HL-60 (cell line): ENCODE results near the gene GPR39.

ENCODE experiments used
- DNase-seq, 2 experiments: peaks; one replicate each; pipeline ENCODE4 v3.0.0-alpha.2; 2010 to 2020; ENCODE audit warnings: low read depth in 1 of 2, low spot score in 1 of 2
- H3K27ac ChIP-seq: fragments of 250-450 bp; sonication (Bioruptor Pico); replicated peaks from 2 replicates; pipeline ENCODE4 v1.5.1; 2020; ENCODE audit warnings: mild to moderate bottlenecking, moderate library complexity
- H3K27me3 ChIP-seq: fragments of 250-450 bp; sonication (Bioruptor Pico); 2 replicates; pipeline ENCODE4 v1.5.1; 2021; ENCODE audit warnings: mild to moderate bottlenecking, moderate library complexity; ENCODE audit not compliant: insufficient read depth, poor library complexity, severe bottlenecking
- H3K4me3 ChIP-seq: replicated peaks from 2 replicates; pipeline ENCODE4 v1.5.1; 2011; ENCODE audit warnings: mild to moderate bottlenecking, control low read depth, low read length; ENCODE audit not compliant: insufficient read depth
- CTCF ChIP-seq: IDR thresholded peaks from one replicate; pipeline ENCODE4 v1.5.1; 2011; ENCODE audit warnings: low read length, control low read depth, inconsistent platforms; ENCODE audit not compliant: insufficient read depth
- GABPA ChIP-seq: IDR thresholded peaks from 2 replicates; pipeline ENCODE4 v1.6.1; 2012; ENCODE audit warnings: low read depth
- POLR2AphosphoS5 ChIP-seq: IDR thresholded peaks from 2 replicates; pipeline ENCODE4 v1.6.1; 2012; ENCODE audit warnings: low read depth
- REST ChIP-seq: IDR thresholded peaks from 2 replicates; pipeline ENCODE4 v1.6.1; 2012; ENCODE audit warnings: low read depth; ENCODE audit not compliant: insufficient replicate concordance
- SPI1 ChIP-seq: IDR thresholded peaks from 2 replicates; pipeline ENCODE4 v1.6.1; 2012; ENCODE audit warnings: low read depth, mild to moderate bottlenecking, borderline replicate concordance

The GPR39 gene

GRCh38 chr2:132470746-132471145, 54.1 kb downstream of the GPR39 start:
- no peak for TF ChIP-seq CTCF
- no peak for TF ChIP-seq REST
- no peak for TF ChIP-seq SPI1
- no peaks in the 10 kb centered on the region for H3K27me3 ChIP-seq
- H3K27ac ChIP-seq = no peak overlapping the region
- no peak overlapping the region for H3K4me3 ChIP-seq
- no peak for DNase-seq

- no peaks in the 10 kb centered on the region for H3K27me3 ChIP-seq
- no peak for DNase-seq
- H3K4me3 ChIP-seq = no peak overlapping the region
- no peak overlapping the region for H3K27ac ChIP-seq
- TF ChIP-seq SPI1 = no peak
- no peak for TF ChIP-seq POLR2AphosphoS5
- no peak for TF ChIP-seq GABPA
- TF ChIP-seq CTCF = no peak
- TF ChIP-seq REST = no peak
Observed at GRCh38 chr2:132473174-132473883, 56.7 kb downstream of the GPR39 start.

DNA sequence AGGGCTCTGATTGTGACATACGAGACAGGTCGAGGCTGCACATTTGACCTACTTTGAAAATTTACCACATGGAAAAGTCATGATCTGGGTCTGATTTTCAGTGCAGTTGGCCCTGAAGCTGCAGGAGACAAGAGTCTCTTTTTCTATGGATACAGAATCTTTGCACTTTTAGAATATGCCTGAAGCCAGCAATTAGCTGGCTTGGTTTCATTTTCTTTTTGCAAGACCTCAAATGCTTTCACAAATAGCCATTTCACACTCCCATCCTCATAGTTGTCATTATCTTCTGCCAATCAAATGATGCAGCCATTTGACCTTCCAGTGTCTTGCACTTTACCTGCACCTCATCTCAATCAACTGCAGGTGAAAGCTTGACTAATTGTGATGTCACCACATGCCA, 59.0 kb downstream of the GPR39 start:
- H3K4me3 ChIP-seq = no peak overlapping the region
- TF ChIP-seq POLR2AphosphoS5 (no peak), GABPA (no peak), SPI1 (no peak), CTCF (no peak), REST (no peak)
- no peak for DNase-seq
- H3K27ac ChIP-seq = no peak overlapping the region
- H3K27me3 ChIP-seq = no peaks in the 10 kb centered on the region
